Activated B cell treated with CpG ODN at 0.5 μM for 24 hours (primary cell): ENCODE results near the gene RAB11FIP3. TPM values are rescaled to one million over a fixed set of nuclear protein-coding genes. Genes with fewer than 3 reads are reported as not detected.

Experiments used
- ATAC-seq: fragments of 200-7000 bp; cut with Tn5 transposase; one replicate; pipeline ENCODE4 v1.10.0; 2021; ENCODE audit warnings: low read depth, mild to moderate bottlenecking, moderate library complexity
- CTCF ChIA-PET: fragments of 350-600 bp; sonication (Branson Sonifier 250); formaldehyde crosslinking; loops from one replicate; lab custom pipeline; 2021; ENCODE audit warnings: antibody characterized with exemption; lab: Charles Lee
- POLR2A ChIA-PET: fragments of 350-600 bp; sonication (Branson Sonifier 250); formaldehyde crosslinking; loops from one replicate; lab custom pipeline; 2021; ENCODE audit warnings: antibody characterized with exemption; lab: Charles Lee
- DNase-seq: peaks from one replicate; pipeline ENCODE4 v3.0.0; 2022
- H3K27ac Mint-ChIP-seq: one replicate; pipeline ENCODE4 v1.8.0; 2020; ENCODE audit warnings: mixed read lengths
- H3K27me3 Mint-ChIP-seq: one replicate; pipeline ENCODE4 v1.8.0; 2021; ENCODE audit warnings: mixed read lengths
- H3K36me3 Mint-ChIP-seq: one replicate; pipeline ENCODE4 v1.8.0; 2021; ENCODE audit warnings: low read depth, mixed read lengths
- H3K4me1 Mint-ChIP-seq: one replicate; pipeline ENCODE4 v1.8.0; 2021; ENCODE audit warnings: mixed read lengths
- H3K4me3 Mint-ChIP-seq: one replicate; pipeline ENCODE4 v1.8.0; 2020; ENCODE audit warnings: mild to moderate bottlenecking, mixed read lengths
- H3K9me3 Mint-ChIP-seq: one replicate; pipeline ENCODE4 v1.8.0; 2020; ENCODE audit warnings: mixed read lengths
- CTCF ChIP-seq: fragments of 200-600 bp; IDR thresholded peaks from one replicate; pipeline ENCODE4 v1.8.0; 2022; ENCODE audit warnings: antibody characterized with exemption, mild to moderate bottlenecking
- intact Hi-C: fragments of 100-400 bp; cut with micrococcal nuclease; formaldehyde crosslinking; loops from one replicate; pipeline ENCODE4 v1.15.1; 2024
- total RNA-seq: library from RNA; stranded (reverse); gene quantifications from 2 replicates; pipeline ENCODE4 v1.2.3, GENCODE V29; 2022

RAB11FIP3 gene
- total RNA-seq, 1 donor from 2014 or later, result 35.4 TPM

GRCh38 chr16:526181-527014 lies 100.9 kb downstream of the RAB11FIP3 start:
- ChIA-PET CTCF (interaction anchor here (1.3 kb wide), 1 partner anchor 134 kb away, joined by 3 read pairs; no protein-coding TSS in a partner anchor), POLR2A (interaction anchor here (0.6 to 1.6 kb wide), 10 partner anchors 41 to 1151 kb away, joined by 3 to 8 read pairs (median 3); partner anchors contain the start of genes JPT2, METTL26 and NHLRC4)
- Mint-ChIP-seq H3K36me3 (no peaks in the 10 kb centered on the region), H3K27ac (peak overlapping the region; percentile 82), H3K9me3 (no peaks in the 10 kb centered on the region), H3K4me3 (peak overlapping the region; percentile 86), H3K4me1 (peaks cover 43% of the 10 kb centered on the region), H3K27me3 (no peaks in the 10 kb centered on the region)
- DNase-seq (no peak), ATAC-seq (no peak)
- intact Hi-C loops, result loop anchor here (1.0 to 5.0 kb wide), 11 partner anchors 41 to 1086 kb away; partner anchors contain the start of genes AXIN1, CRAMP1, IFT140 and JMJD8
- TF ChIP-seq CTCF, result no peak

GRCh38 chr16:527015-527903 lies 101.8 kb downstream of the RAB11FIP3 start, which contains the start of gene CAPN15:
TSS of gene CAPN15 (plus strand) at chr16:527712. CDS start at chr16:546839, 19,127 bp downstream.
- ChIA-PET CTCF (no interaction called here), POLR2A (interaction anchor here (0.6 to 1.6 kb wide), 11 partner anchors 9 to 1151 kb away, joined by 3 to 8 read pairs (median 3); partner anchors contain the start of genes JPT2, METTL26 and NHLRC4)
- ATAC-seq, result peak; percentile 81
- Mint-ChIP-seq H3K27me3 (no peaks in the 10 kb centered on the region), H3K27ac (peak within 1 kb of the TSS; percentile 82), H3K4me1 (peaks cover 43% of the 10 kb centered on the region), H3K9me3 (no peaks in the 10 kb centered on the region), H3K36me3 (no peaks in the 10 kb centered on the region), H3K4me3 (peak within 1 kb of the TSS; percentile 86)
- peak; percentile 91 for DNase-seq
- intact Hi-C loops, result loop anchor here (1.0 to 5.0 kb wide), 11 partner anchors 40 to 1086 kb away; partner anchors contain the start of genes AXIN1, CRAMP1, IFT140 and JMJD8
- no peak for TF ChIP-seq CTCF

GRCh38 chr16:528111-529011 lies 102.9 kb downstream of the RAB11FIP3 start:
- Mint-ChIP-seq H3K9me3 (no peaks in the 10 kb centered on the region), H3K27me3 (no peaks in the 10 kb centered on the region), H3K4me1 (peaks cover 43% of the 10 kb centered on the region), H3K4me3 (peak overlapping the region; percentile 84), H3K27ac (peak overlapping the region; percentile 78), H3K36me3 (no peaks in the 10 kb centered on the region)
- TF ChIP-seq CTCF, result no peak
- intact Hi-C loops, result loop anchor here (5.0 kb wide), 5 partner anchors 39 to 391 kb away; partner anchors contain the start of genes NHLRC4, NPRL3, PGAP6 and PIGQ
- ATAC-seq (no peak), DNase-seq (peak; percentile 35)
- POLR2A ChIA-PET, result interaction anchor here (0.6 to 1.2 kb wide), 3 partner anchors 8 to 336 kb away, joined by 3 to 6 read pairs (median 3); no protein-coding TSS in a partner anchor
- CTCF ChIA-PET, result no interaction called here

- H3K4me3 Mint-ChIP-seq, result peak overlapping the region; percentile 84
- H3K4me1 Mint-ChIP-seq, result peaks cover 40% of the 10 kb centered on the region
- no peaks in the 10 kb centered on the region for H3K9me3 Mint-ChIP-seq
- no peak for ATAC-seq
- ChIA-PET CTCF (no interaction called here), POLR2A (interaction anchor here (0.6 to 0.7 kb wide), 2 partner anchors 8 to 337 kb away, joined by 3 to 6 read pairs; no protein-coding TSS in a partner anchor)
- DNase-seq, result no peak
- intact Hi-C loops, result loop anchor here (5.0 kb wide), 5 partner anchors 38 to 392 kb away; partner anchors contain the start of genes NHLRC4, NPRL3, PGAP6 and PIGQ
- no peaks in the 10 kb centered on the region for H3K27me3 Mint-ChIP-seq
- no peaks in the 10 kb centered on the region for H3K36me3 Mint-ChIP-seq
- no peak for TF ChIP-seq CTCF
- H3K27ac Mint-ChIP-seq, result no peak overlapping the region
Measured at GRCh38 chr16:529012-529575, 103.6 kb downstream of the RAB11FIP3 start.
